GM12878 (cell line): ENCODE data around the gene FLVCR1. TPM values are rescaled to one million over a fixed set of nuclear protein-coding genes. Genes with fewer than 3 reads are reported as not detected.

Experiments
- ATAC-seq: fragments of 200-7000 bp; cut with Tn5 transposase; 3 replicates; pipeline ENCODE4 v1.9.1; 2020; ENCODE audit warnings: mild to moderate bottlenecking, moderate library complexity
- BruUV-seq: library from RNA; stranded (reverse); fragments of 400-500 nt; replicated peaks from 2 replicates; lab custom pipeline; 2021; lab: Mats Ljungman, UMichigan
- CTCF ChIA-PET: fragments of 300-600 bp; sonication (Branson Sonifier 250); formaldehyde crosslinking; extraction: SDS; loops from one replicate; lab custom pipeline; 2021; ENCODE audit warnings: inconsistent platforms; lab: Yijun Ruan, JAX
- POLR2A ChIA-PET: fragments of 350-600 bp; formaldehyde crosslinking; extraction: SDS; loops from one replicate; lab custom pipeline; 2021; ENCODE audit warnings: inconsistent platforms; lab: Charles Lee
- RAD21 ChIA-PET: fragments of 300-600 bp; sonication (Branson Sonifier 250); formaldehyde crosslinking; loops from one replicate; lab custom pipeline; 2023; ENCODE audit warnings: antibody characterized with exemption; ENCODE audit not compliant: unreplicated experiment; lab: Charles Lee
- SMC1A ChIA-PET: fragments of 300-600 bp; sonication (Branson Sonifier 250); formaldehyde crosslinking; loops from one replicate; lab custom pipeline; 2023; ENCODE audit not compliant: unreplicated experiment, uncharacterized antibody; lab: Charles Lee
- DNase-seq: peaks from one replicate; pipeline ENCODE4 v3.0.0-alpha.2; 2011; ENCODE audit warnings: low read depth, low spot score
- FAIRE-seq: peaks from 3 replicates; lab custom pipeline; 2011; peaks lifted over from hg19 to GRCh38; lab: Jason Lieb, UNC
- H2AFZ ChIP-seq: 2 replicates; pipeline ENCODE4 v1.6.0; 2011; ENCODE audit warnings: low read depth, low read length, control low read depth; ENCODE audit not compliant: control insufficient read depth
- H3K27ac ChIP-seq: 2 replicates; pipeline ENCODE4 v1.5.1; 2011; ENCODE audit warnings: control low read depth; ENCODE audit not compliant: control insufficient read depth, insufficient read depth
- H3K27me3 ChIP-seq, 2 experiments: replicated peaks in 1 of 2; 2 replicates each; pipeline versions ENCODE4 v1.6.0 to v1.6.1; 2011; ENCODE audit warnings: low read length in 1 of 2; ENCODE audit not compliant: control insufficient read depth in 2 of 2, insufficient read depth in 2 of 2
- H3K36me3 ChIP-seq, 2 experiments: 2 replicates each; pipeline ENCODE4 v1.5.1; 2011; ENCODE audit warnings: low read length in 1 of 2; ENCODE audit not compliant: control insufficient read depth in 2 of 2, insufficient read depth in 2 of 2
- H3K4me1 ChIP-seq: 2 replicates; pipeline ENCODE4 v1.6.1; 2011; ENCODE audit warnings: mild to moderate bottlenecking, low read length, moderate library complexity, mixed read lengths; ENCODE audit not compliant: control insufficient read depth, insufficient read depth
- H3K4me2 ChIP-seq: 2 replicates; pipeline ENCODE4 v1.6.0; 2011; ENCODE audit warnings: control low read depth; ENCODE audit not compliant: control insufficient read depth, insufficient read depth
- H3K4me3 ChIP-seq: fragments of 200-600 bp; sonication (generic); 2 replicates; pipeline ENCODE4 v1.5.1; 2016
- H3K79me2 ChIP-seq: 2 replicates; pipeline ENCODE4 v1.6.0; 2011; ENCODE audit warnings: low read length; ENCODE audit not compliant: control insufficient read depth, insufficient read depth
- H3K9ac ChIP-seq: 2 replicates; pipeline ENCODE4 v1.8.0; 2011; ENCODE audit warnings: low read length, control low read depth, mixed read lengths; ENCODE audit not compliant: control insufficient read depth, insufficient read depth
- H3K9me3 ChIP-seq: replicated peaks from 3 replicates; pipeline ENCODE4 v1.5.1; 2011; ENCODE audit warnings: mild to moderate bottlenecking, low read length; ENCODE audit not compliant: control insufficient read depth, insufficient read depth
- H4K20me1 ChIP-seq: 2 replicates; pipeline ENCODE4 v1.6.0; 2011; ENCODE audit not compliant: control insufficient read depth, insufficient read depth
- FOXK2 ChIP-seq: fragments of 450-650 bp; IDR thresholded peaks from 2 replicates; pipeline ENCODE4 v1.6.1; 2017; ENCODE audit warnings: mild to moderate bottlenecking, moderate library complexity
- MXI1 ChIP-seq: fragments of 150-350 bp; IDR thresholded peaks from 2 replicates; pipeline ENCODE4 v1.6.1; 2011; ENCODE audit warnings: low read depth, mild to moderate bottlenecking, inconsistent platforms, low read length, improper control_type of control experiment
- RELB ChIP-seq: fragments of 450-650 bp; IDR thresholded peaks from 2 replicates; pipeline ENCODE4 v1.6.1; 2017; ENCODE audit warnings: low read depth, mild to moderate bottlenecking, moderate library complexity
- SIX5 ChIP-seq: IDR thresholded peaks from 2 replicates; pipeline ENCODE4 v1.6.1; 2011; ENCODE audit warnings: mild to moderate bottlenecking, low read depth, low read length, moderate library complexity; ENCODE audit not compliant: severe bottlenecking
- SMAD5 ChIP-seq: IDR thresholded peaks from 2 replicates; pipeline ENCODE4 v1.6.1; 2016; ENCODE audit warnings: antibody characterized with exemption, low read depth
- SMC3 ChIP-seq: IDR thresholded peaks from 2 replicates; pipeline ENCODE4 v1.6.1; 2011; ENCODE audit warnings: low read length, improper control_type of control experiment, borderline replicate concordance
- USF2 ChIP-seq: IDR thresholded peaks from 2 replicates; pipeline ENCODE4 v1.6.1; 2011; ENCODE audit warnings: low read depth, low read length, improper control_type of control experiment, borderline replicate concordance
- WGBS: methylation state at CpG from one replicate; pipeline ENCODE4 v1.1.6; 2016; ENCODE audit warnings: low lambda C conversion rate; ENCODE audit not compliant: insufficient replicate concordance, insufficient coverage; ENCODE audit errors: missing lambda C conversion rate; 5-methylcytosine and 5-hydroxymethylcytosine counted together
- in situ Hi-C: fragments of 300-500 bp; cut with MboI; formaldehyde crosslinking; loops from 9 replicates; pipeline ENCODE4 v1.14.3; 2018; ENCODE audit warnings: mixed read lengths
- intact Hi-C: fragments of 100-400 bp; cut with micrococcal nuclease; formaldehyde crosslinking; loops from one replicate; pipeline ENCODE4 v1.14.2; 2022; ENCODE audit not compliant: unreplicated experiment
- polyA plus RNA-seq, 11 experiments: library from polyadenylated mRNA; depleted of rRNA in 4 of 11; unstranded in 6 of 11; stranded (reverse) in 5 of 11; fragments of >200 nt; fragmentation: Nextera tagmentation in 4 of 11; fragmentation: Illumina TruSeq in 1 of 11; extraction: Ambion mirVana in 4 of 11; extraction: Trizol in 1 of 11; gene quantifications; 1 replicate in 1 of 11; 2 replicates in 10 of 11; pipeline versions ENCODE4 v1.2.1 to v1.2.3, GENCODE V29; 2011 to 2016; ENCODE audit warnings: inconsistent platforms in 2 of 11, missing spikeins in 2 of 11, low read depth in 1 of 11
- total RNA-seq, 4 experiments: library from RNA; depleted of rRNA in 3 of 4; stranded (reverse); fragments of >200 nt in 3 of 4; fragmentation: Illumina TruSeq in 1 of 4; extraction: Trizol in 1 of 4; gene quantifications; 2 replicates each; pipeline versions ENCODE4 v1.2.1 to v1.2.3, GENCODE V29; 2013 to 2021
- TF ChIP-seq, protein P1 (sequence below): IDR thresholded peaks from 2 replicates; pipeline ENCODE4 v1.6.1; 2011; ENCODE audit warnings: low read depth, mild to moderate bottlenecking, low read length, moderate library complexity, borderline replicate concordance; ENCODE audit errors: extremely low read depth

The FLVCR1 gene
- total and polyA plus RNA-seq, 10 of the 15 experiments (the other 5 are each of a cell fraction or from before 2014, with no cell fraction given) = 7.1 to 25.2 (median 17.6) TPM

GRCh38 chr1:212935387-212935981 is 77.4 kb downstream of the FLVCR1 start:
- Histone ChIP-seq H3K4me2 (no peak overlapping the region), H3K9me3 (no peaks in the 10 kb centered on the region), H3K36me3 (no peaks in the 10 kb centered on the region), H3K4me3 (no peak overlapping the region), H2AFZ (no peak overlapping the region), H3K27me3 (no peaks in the 10 kb centered on the region), H4K20me1 (no peaks in the 10 kb centered on the region), H3K4me1 (peaks cover 5% of the 10 kb centered on the region), H3K79me2 (no peaks in the 10 kb centered on the region), H3K27ac (no peak overlapping the region), H3K9ac (no peak overlapping the region)
- ChIA-PET CTCF (no interaction called here), POLR2A (no interaction called here), RAD21 (interaction anchor here (1.8 kb wide), 1 partner anchor 11 kb away, joined by 9 read pairs; no protein-coding TSS in a partner anchor), SMC1A (interaction anchor here (1.0 to 1.7 kb wide), 3 partner anchors 47 to 229 kb away, joined by 4 read pairs; no protein-coding TSS in a partner anchor)
- ATAC-seq (no peak), FAIRE-seq (no peak), DNase-seq (no peak)
- in situ Hi-C loops = no loop called here
- WGBS = 84% methylated on average over 7 of the region's 7 CpGs
- no peak for TF ChIP-seq SMAD5
- TF ChIP-seq SIX5 = no peak
- TF ChIP-seq, protein P1, sequence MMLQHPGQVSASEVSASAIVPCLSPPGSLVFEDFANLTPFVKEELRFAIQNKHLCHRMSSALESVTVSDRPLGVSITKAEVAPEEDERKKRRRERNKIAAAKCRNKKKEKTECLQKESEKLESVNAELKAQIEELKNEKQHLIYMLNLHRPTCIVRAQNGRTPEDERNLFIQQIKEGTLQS = no peak
- TF ChIP-seq USF2 = no peak
- TF ChIP-seq MXI1 = no peak
- no peak for TF ChIP-seq RELB
- no peak for TF ChIP-seq FOXK2
- no peak for TF ChIP-seq SMC3
- no TSS peak for BruUV-seq
- intact Hi-C loops = no loop called here
